Activated naive CD8-positive, alpha-beta T cell treated with anti-CD3 and anti-CD28 coated beads, Interleukin-2, amount 10 ng/mL, durations not matched to agents 7 days and 5 days (primary cell): ENCODE data around the gene PRDM16. TPM values are rescaled to one million over a fixed set of nuclear protein-coding genes. Genes with fewer than 3 reads are reported as not detected.

Experiments
- ATAC-seq: fragments of 150-1000 bp; cut with Tn5 transposase; one replicate; pipeline ENCODE4 v1.10.0; 2021; ENCODE audit warnings: low read depth, moderate library complexity
- POLR2A ChIA-PET: fragments of 350-600 bp; sonication (Branson Sonifier 250); formaldehyde crosslinking; loops from one replicate; lab custom pipeline; 2021; ENCODE audit warnings: antibody characterized with exemption; lab: Charles Lee
- DNase-seq: peaks from one replicate; pipeline ENCODE4 v3.0.0; 2021
- H3K27ac Mint-ChIP-seq: one replicate; pipeline ENCODE4 v1.8.0; 2022; ENCODE audit warnings: mild to moderate bottlenecking, mixed read lengths
- H3K27me3 Mint-ChIP-seq: one replicate; pipeline ENCODE4 v1.8.0; 2022; ENCODE audit warnings: mild to moderate bottlenecking, moderate library complexity, mixed read lengths
- H3K36me3 Mint-ChIP-seq: one replicate; pipeline ENCODE4 v1.8.0; 2021; ENCODE audit warnings: mild to moderate bottlenecking, mixed read lengths
- H3K4me1 Mint-ChIP-seq: one replicate; pipeline ENCODE4 v1.8.0; 2021; ENCODE audit warnings: mixed read lengths
- H3K4me3 Mint-ChIP-seq: one replicate; pipeline ENCODE4 v1.8.0; 2022; ENCODE audit warnings: mild to moderate bottlenecking, moderate library complexity, mixed read lengths
- H3K9me3 Mint-ChIP-seq: one replicate; pipeline ENCODE4 v1.8.0; 2021; ENCODE audit warnings: mixed read lengths
- total RNA-seq, 2 experiments: library from RNA; stranded (reverse); gene quantifications; one replicate each; pipeline ENCODE4 v1.2.3, GENCODE V29; 2021

Gene PRDM16
- total RNA-seq, 2 experiments from 2014 or later = not detected

DNA sequence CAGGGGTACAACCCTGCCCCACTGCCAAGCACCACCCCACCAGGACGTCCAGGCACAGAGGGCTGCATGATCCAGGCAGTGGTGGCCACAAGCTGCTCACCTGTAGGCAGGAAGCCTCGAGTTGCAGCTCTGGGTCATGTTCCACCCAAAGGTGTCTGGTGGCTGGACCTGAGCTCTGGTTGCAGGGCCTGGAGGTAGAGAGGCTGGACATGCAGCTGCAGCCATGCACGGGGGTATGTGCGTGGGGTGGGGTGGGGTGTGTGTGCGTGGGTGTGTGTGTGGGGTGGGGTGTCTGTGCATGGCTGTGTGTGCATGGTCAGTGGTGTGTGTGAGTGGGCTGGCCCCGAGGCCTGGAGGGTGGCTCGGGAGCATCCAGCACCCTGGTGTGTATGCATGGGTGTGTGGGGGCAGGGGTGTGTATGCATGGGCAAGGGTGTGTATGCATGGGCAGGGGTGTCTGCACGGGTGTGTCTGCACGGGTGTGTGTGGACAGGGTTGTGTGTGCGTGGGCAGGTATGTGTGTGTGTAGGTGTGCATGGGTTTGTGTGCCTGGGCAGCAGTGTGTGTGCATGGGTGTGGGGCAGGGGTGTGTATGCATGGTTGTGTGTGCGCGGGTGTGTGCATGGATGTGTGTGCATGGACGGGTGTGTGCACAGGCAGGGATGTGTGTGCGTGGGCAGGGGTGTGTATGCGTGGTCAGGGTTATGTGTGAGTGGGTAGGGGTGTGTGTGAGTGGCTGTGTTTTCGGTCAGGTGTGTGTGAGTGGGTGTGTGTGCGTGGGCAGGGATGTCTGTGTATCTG is 401.0 kb downstream of the PRDM16 start:
- H3K4me1 Mint-ChIP-seq = peaks cover 2% of the 10 kb centered on the region
- no peak overlapping the region for H3K4me3 Mint-ChIP-seq
- ATAC-seq (no peak), DNase-seq (no peak)
- H3K27me3 Mint-ChIP-seq = no peaks in the 10 kb centered on the region
- H3K36me3 Mint-ChIP-seq = no peaks in the 10 kb centered on the region
- H3K27ac Mint-ChIP-seq = peak overlapping the region; percentile 3
- POLR2A ChIA-PET = no interaction called here
- no peaks in the 10 kb centered on the region for H3K9me3 Mint-ChIP-seq

- Mint-ChIP-seq H3K4me1 (no peaks in the 10 kb centered on the region), H3K9me3 (no peaks in the 10 kb centered on the region), H3K4me3 (no peak overlapping the region), H3K36me3 (no peaks in the 10 kb centered on the region), H3K27me3 (no peaks in the 10 kb centered on the region), H3K27ac (no peak overlapping the region)
- POLR2A ChIA-PET = no interaction called here
- DNase-seq (no peak), ATAC-seq (no peak)
Observed at GRCh38 chr1:3470650-3471355, 401.8 kb downstream of the PRDM16 start.

GRCh38 chr1:3471356-3472087 is 402.5 kb downstream of the PRDM16 start:
- Mint-ChIP-seq H3K4me3 (no peak overlapping the region), H3K27ac (no peak overlapping the region), H3K27me3 (no peaks in the 10 kb centered on the region), H3K9me3 (no peaks in the 10 kb centered on the region), H3K4me1 (no peaks in the 10 kb centered on the region), H3K36me3 (no peaks in the 10 kb centered on the region)
- ATAC-seq (no peak), DNase-seq (no peak)
- POLR2A ChIA-PET = no interaction called here

GRCh38 chr1:3472088-3472850 is 403.3 kb downstream of the PRDM16 start:
- H3K27ac Mint-ChIP-seq = no peak overlapping the region

DNA sequence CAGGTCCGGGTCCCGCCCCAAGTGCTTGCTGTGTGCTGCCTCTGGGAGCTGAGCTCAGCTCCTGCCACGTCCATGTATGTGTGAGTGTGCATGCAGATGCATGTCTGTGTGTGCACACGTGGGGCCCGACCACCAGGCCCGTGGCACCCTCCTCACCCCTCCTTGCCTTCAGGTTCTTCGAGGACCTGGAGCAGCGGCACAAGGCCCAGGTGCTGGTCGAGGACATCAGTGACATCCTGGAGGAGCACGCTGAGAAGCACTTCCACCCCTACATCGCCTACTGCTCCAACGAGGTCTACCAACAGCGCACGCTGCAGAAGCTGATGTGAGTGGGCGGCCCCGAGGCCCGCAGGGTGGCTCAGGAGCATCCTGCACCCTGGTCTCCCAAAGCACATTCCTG is 403.9 kb downstream of the PRDM16 start:
- Mint-ChIP-seq H3K27ac (no peak overlapping the region), H3K9me3 (no peaks in the 10 kb centered on the region), H3K4me1 (no peaks in the 10 kb centered on the region), H3K36me3 (no peaks in the 10 kb centered on the region), H3K27me3 (no peaks in the 10 kb centered on the region), H3K4me3 (no peak overlapping the region)
- ATAC-seq = no peak
- POLR2A ChIA-PET = no interaction called here
- DNase-seq = no peak

More at GRCh38 chr1:3472088-3472850, 403.3 kb downstream of the PRDM16 start:
- POLR2A ChIA-PET = no interaction called here
- Mint-ChIP-seq H3K36me3 (no peaks in the 10 kb centered on the region), H3K4me1 (no peaks in the 10 kb centered on the region), H3K27me3 (no peaks in the 10 kb centered on the region), H3K9me3 (no peaks in the 10 kb centered on the region), H3K4me3 (no peak overlapping the region)
- ATAC-seq = no peak
- DNase-seq = no peak

DNA sequence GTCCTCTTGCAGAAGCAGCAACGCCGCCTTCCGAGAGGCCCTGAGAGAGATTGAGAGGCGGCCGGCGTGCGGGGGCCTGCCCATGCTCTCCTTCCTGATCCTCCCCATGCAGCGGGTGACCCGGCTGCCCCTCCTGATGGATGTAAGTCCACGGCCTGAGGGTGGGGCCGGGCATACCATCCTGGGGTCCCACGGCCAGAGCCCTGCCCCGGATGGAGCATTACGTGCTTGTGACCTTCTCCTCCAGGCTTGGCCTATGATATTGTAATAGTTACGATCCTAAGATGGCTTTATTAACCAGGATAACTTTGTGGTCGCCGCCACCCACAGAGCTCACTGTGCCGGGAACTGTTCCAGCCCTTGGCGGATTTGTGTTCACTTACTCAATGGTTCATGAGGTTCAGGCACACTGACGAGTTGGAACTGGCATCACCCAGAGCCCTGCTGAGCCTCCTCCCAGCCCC is 404.4 kb downstream of the PRDM16 start:
- Mint-ChIP-seq H3K36me3 (no peaks in the 10 kb centered on the region), H3K27me3 (no peaks in the 10 kb centered on the region), H3K4me3 (no peak overlapping the region), H3K9me3 (no peaks in the 10 kb centered on the region), H3K4me1 (no peaks in the 10 kb centered on the region), H3K27ac (no peak overlapping the region)
- POLR2A ChIA-PET = no interaction called here
- ATAC-seq (no peak), DNase-seq (no peak)

DNA sequence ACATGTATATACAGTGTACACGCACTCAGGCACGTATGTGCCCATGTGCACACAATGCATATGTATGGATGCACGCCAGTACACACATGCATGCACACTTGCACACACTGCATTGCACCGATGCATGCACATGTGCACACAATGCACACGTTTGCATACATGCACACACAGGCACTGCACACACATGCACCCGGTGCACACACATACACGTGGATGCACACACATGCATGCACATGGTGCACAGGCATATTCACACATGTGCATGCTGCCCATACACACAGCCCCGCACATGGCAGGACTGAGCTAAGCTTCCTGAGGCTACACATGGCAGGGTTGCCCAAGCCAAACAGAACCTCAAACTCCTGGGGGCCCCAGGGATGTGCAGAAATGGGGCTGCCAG is 405.0 kb downstream of the PRDM16 start:
- no peak overlapping the region for H3K4me3 Mint-ChIP-seq
- POLR2A ChIA-PET = no interaction called here
- no peak overlapping the region for H3K27ac Mint-ChIP-seq
- DNase-seq = no peak
- ATAC-seq = no peak
- H3K27me3 Mint-ChIP-seq = no peaks in the 10 kb centered on the region
- H3K4me1 Mint-ChIP-seq = no peaks in the 10 kb centered on the region
- H3K9me3 Mint-ChIP-seq = no peaks in the 10 kb centered on the region
- no peaks in the 10 kb centered on the region for H3K36me3 Mint-ChIP-seq

DNA sequence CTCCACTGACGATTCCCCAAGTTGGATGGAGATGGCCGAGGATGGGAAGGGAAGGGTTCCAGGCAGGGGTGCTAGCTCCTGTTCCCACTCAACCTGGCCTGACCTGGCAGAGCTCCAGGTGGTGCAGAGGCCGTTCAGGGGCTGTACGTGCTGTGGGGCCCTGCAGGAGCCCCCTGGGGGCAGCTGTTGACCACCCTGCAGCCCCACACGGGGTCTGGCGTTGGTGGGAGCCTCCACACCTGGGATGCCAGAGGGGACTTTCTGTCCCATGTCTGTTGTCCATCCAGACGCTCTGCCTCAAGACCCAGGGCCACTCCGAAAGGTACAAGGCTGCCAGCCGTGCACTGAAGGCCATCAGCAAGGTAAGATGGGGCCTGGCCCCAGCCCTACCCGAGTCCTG is 405.4 kb downstream of the PRDM16 start:
- Mint-ChIP-seq H3K27me3 (no peaks in the 10 kb centered on the region), H3K27ac (no peak overlapping the region), H3K4me3 (no peak overlapping the region), H3K4me1 (no peaks in the 10 kb centered on the region), H3K36me3 (no peaks in the 10 kb centered on the region), H3K9me3 (no peaks in the 10 kb centered on the region)
- no peak for DNase-seq
- POLR2A ChIA-PET = no interaction called here
- ATAC-seq = no peak

DNA sequence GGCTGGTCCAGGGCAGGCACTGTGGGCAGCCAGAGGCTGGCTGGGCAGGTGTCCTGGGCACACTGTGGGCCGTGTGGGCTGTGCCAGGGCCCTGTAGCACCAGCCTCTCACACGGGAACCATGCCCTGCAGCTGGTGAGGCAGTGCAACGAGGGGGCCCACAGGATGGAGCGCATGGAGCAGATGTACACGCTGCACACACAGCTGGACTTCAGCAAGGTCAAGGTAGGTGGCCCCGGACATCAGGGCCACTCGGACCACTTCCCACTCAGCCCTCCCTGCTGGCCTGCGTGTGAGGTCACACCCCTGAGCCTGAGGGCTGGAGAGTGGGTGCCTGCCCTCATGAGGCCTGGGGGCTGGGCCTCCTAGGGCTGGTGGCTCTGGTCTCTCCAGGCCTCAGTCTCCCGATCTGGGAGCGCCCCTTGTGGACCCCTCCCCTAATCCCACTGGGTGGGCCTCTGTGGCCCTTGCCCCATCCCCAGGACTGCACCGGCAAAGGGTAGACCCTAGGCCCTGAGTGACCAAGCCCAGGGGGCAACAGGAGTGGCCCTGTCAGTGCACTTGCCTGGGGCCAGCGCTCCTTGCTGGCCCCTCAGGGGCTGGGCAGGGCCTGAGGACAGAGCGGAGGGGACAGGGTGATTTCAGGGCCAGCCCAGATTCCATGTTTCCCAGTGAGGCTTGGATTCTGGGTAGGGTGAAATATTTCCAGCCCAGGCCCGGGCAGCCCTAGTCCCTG is 407.0 kb downstream of the PRDM16 start:
- POLR2A ChIA-PET = no interaction called here
- Mint-ChIP-seq H3K36me3 (no peaks in the 10 kb centered on the region), H3K27me3 (no peaks in the 10 kb centered on the region), H3K4me1 (no peaks in the 10 kb centered on the region), H3K4me3 (no peak overlapping the region), H3K27ac (no peak overlapping the region), H3K9me3 (no peaks in the 10 kb centered on the region)
- ATAC-seq (no peak), DNase-seq (no peak)

DNA sequence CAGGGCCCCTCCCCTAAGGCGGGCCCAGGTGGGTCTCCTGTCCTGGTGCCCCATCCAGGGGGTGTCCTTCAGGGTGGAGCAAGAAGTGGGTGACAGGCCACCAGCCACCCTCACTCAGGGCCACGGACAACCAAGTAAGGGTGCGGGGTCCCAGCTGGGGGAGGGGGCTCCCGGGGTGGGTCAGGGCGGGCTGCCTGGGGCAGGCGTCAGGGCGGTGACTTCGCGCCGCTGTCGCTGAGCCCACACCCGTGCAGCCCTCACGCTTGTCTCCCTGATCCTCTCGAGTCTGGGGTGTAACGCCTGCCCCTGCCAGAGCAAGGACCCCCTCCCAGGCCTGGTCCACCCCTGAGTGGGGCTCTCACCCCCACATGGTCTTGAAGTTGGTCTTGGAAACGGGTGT is 407.7 kb downstream of the PRDM16 start:
- POLR2A ChIA-PET = no interaction called here
- no peak overlapping the region for H3K4me3 Mint-ChIP-seq
- no peaks in the 10 kb centered on the region for H3K9me3 Mint-ChIP-seq
- no peak overlapping the region for H3K27ac Mint-ChIP-seq
- ATAC-seq = no peak
- H3K27me3 Mint-ChIP-seq = no peaks in the 10 kb centered on the region
- DNase-seq = no peak
- H3K4me1 Mint-ChIP-seq = no peaks in the 10 kb centered on the region
- no peaks in the 10 kb centered on the region for H3K36me3 Mint-ChIP-seq

- no peaks in the 10 kb centered on the region for H3K4me1 Mint-ChIP-seq
- H3K9me3 Mint-ChIP-seq = no peaks in the 10 kb centered on the region
Observed at GRCh38 chr1:3477241-3477995, 408.4 kb downstream of the PRDM16 start.

GRCh38 chr1:3478187-3478586 is 409.2 kb downstream of the PRDM16 start:
- DNase-seq = no peak
- Mint-ChIP-seq H3K36me3 (no peaks in the 10 kb centered on the region), H3K4me1 (no peaks in the 10 kb centered on the region), H3K4me3 (no peak overlapping the region), H3K27me3 (no peaks in the 10 kb centered on the region), H3K9me3 (no peaks in the 10 kb centered on the region), H3K27ac (no peak overlapping the region)
- ATAC-seq = no peak
- POLR2A ChIA-PET = no interaction called here

More at GRCh38 chr1:3477241-3477995, 408.4 kb downstream of the PRDM16 start:
- Mint-ChIP-seq H3K4me3 (no peak overlapping the region), H3K36me3 (no peaks in the 10 kb centered on the region), H3K27me3 (no peaks in the 10 kb centered on the region), H3K27ac (no peak overlapping the region)
- no peak for ATAC-seq
- DNase-seq = no peak
- POLR2A ChIA-PET = no interaction called here
